Measurements from ENCODE around the gene ABLIM3. TPM values are rescaled to one million over a fixed set of nuclear protein-coding genes. Genes with fewer than 3 reads are reported as not detected.

Gene ABLIM3
- polyA plus RNA-seq, 1 donor from 2014 or later, result 17.7 TPM

DNA sequence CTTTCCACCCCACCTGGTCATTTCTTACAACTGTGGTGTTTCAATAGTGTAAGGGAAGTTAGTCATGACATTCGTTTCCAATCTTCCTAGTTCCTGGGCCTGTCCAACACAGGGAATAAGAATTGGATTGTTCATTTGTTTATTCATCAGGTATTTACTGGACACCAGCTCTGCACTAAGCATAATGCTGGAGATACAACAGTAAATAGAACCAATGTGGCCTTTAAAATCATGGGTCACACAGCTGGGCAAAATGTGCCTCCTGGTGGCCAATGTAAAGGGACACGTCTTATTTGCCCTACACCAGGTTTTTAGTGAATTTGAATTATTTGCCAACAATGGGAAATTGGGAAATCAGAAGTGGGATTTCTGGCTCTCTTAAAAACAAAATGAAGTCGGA is 10.4 kb downstream of the ABLIM3 start:
- no peak overlapping the region for H3K27ac ChIP-seq (ENCODE audit: low read length)
- no peaks in the 10 kb centered on the region for H3F3A ChIP-seq (ENCODE audit: insufficient read depth, low read length, poor library complexity, severe bottlenecking)
- H4K20me1 ChIP-seq (ENCODE audit: insufficient read depth), result no peaks in the 10 kb centered on the region
- H3K9ac ChIP-seq (ENCODE audit: low read length), result no peak overlapping the region
- H3K9me3 ChIP-seq (ENCODE audit: low read length), result no peaks in the 10 kb centered on the region
- no peaks in the 10 kb centered on the region for H3K9me2 ChIP-seq (ENCODE audit: insufficient read depth, low read length)
- no peaks in the 10 kb centered on the region for H3K79me2 ChIP-seq (replicated peaks; ENCODE audit: insufficient read depth, low read length)
- TF ChIP-seq EP300 (conservative IDR thresholded peaks at IDR 0.05; ENCODE audit: poor library complexity, severe bottlenecking) (no peak), TAF1 (IDR thresholded peaks at IDR 0.05; ENCODE audit: low read depth) (no peak), EZH2 (IDR thresholded peaks at IDR 0.05; ENCODE audit: borderline replicate concordance, insufficient read depth, low read length, poor library complexity, severe bottlenecking) (no peak), POLR2AphosphoS5 (IDR thresholded peaks at IDR 0.05) (no peak), MXI1 (conservative IDR thresholded peaks at IDR 0.05; ENCODE audit: poor library complexity, severe bottlenecking) (no peak), RAD21 (conservative IDR thresholded peaks at IDR 0.05) (no peak), REST (IDR thresholded peaks at IDR 0.05; ENCODE audit: borderline replicate concordance) (no peak)
- TF ChIP-seq, protein P1, sequence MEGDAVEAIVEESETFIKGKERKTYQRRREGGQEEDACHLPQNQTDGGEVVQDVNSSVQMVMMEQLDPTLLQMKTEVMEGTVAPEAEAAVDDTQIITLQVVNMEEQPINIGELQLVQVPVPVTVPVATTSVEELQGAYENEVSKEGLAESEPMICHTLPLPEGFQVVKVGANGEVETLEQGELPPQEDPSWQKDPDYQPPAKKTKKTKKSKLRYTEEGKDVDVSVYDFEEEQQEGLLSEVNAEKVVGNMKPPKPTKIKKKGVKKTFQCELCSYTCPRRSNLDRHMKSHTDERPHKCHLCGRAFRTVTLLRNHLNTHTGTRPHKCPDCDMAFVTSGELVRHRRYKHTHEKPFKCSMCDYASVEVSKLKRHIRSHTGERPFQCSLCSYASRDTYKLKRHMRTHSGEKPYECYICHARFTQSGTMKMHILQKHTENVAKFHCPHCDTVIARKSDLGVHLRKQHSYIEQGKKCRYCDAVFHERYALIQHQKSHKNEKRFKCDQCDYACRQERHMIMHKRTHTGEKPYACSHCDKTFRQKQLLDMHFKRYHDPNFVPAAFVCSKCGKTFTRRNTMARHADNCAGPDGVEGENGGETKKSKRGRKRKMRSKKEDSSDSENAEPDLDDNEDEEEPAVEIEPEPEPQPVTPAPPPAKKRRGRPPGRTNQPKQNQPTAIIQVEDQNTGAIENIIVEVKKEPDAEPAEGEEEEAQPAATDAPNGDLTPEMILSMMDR (IDR thresholded peaks at IDR 0.05; ENCODE audit: poor library complexity, severe bottlenecking), result no peak
- H3K27me3 ChIP-seq (ENCODE audit: insufficient read depth, low read depth, low read length), result no peaks in the 10 kb centered on the region
- H3K36me3 ChIP-seq (ENCODE audit: insufficient read depth, low read length), result no peaks in the 10 kb centered on the region
- no peak overlapping the region for H2AFZ ChIP-seq (ENCODE audit: low read depth, low read length)
- H3K4me3 ChIP-seq (ENCODE audit: low read length), result no peak overlapping the region
- H3K4me2 ChIP-seq (ENCODE audit: low read length), result no peak overlapping the region

DNA sequence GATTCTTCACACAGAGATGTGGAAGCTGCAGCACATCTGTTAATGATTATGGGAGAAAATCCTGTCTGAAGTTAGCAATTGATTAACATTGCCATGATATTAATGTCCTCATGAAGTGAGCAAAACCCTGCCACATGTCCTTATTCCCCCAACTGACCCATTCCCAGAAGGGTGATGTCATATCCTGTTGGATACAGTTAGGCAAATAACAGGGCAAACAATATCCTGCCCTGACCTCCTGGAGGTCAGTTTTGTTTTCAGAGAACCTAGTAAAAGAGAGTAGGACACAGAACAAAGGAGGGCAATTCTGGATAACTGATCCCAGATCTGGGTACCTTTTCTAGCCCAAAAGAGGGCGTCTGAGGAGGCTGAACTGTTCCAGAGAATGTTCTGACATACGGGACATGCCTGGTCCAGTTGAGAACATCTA is 11.0 kb downstream of the ABLIM3 start:
- no peak overlapping the region for H3K27ac ChIP-seq (ENCODE audit: low read length)
- H3K9ac ChIP-seq (ENCODE audit: low read length), result no peak overlapping the region
- H3K79me2 ChIP-seq (replicated peaks; ENCODE audit: insufficient read depth, low read length), result no peaks in the 10 kb centered on the region
- H4K20me1 ChIP-seq (ENCODE audit: insufficient read depth), result no peaks in the 10 kb centered on the region
- H3F3A ChIP-seq (ENCODE audit: insufficient read depth, low read length, poor library complexity, severe bottlenecking), result no peaks in the 10 kb centered on the region
- H3K4me2 ChIP-seq (ENCODE audit: low read length), result no peak overlapping the region
- no peaks in the 10 kb centered on the region for H3K9me2 ChIP-seq (ENCODE audit: insufficient read depth, low read length)
- H3K36me3 ChIP-seq (ENCODE audit: insufficient read depth, low read length), result no peaks in the 10 kb centered on the region
- TF ChIP-seq EP300 (conservative IDR thresholded peaks at IDR 0.05; ENCODE audit: poor library complexity, severe bottlenecking) (no peak), POLR2AphosphoS5 (IDR thresholded peaks at IDR 0.05) (no peak), TAF1 (IDR thresholded peaks at IDR 0.05; ENCODE audit: low read depth) (no peak), SMC3 (conservative IDR thresholded peaks at IDR 0.05; ENCODE audit: poor library complexity) (no peak), MXI1 (conservative IDR thresholded peaks at IDR 0.05; ENCODE audit: poor library complexity, severe bottlenecking) (no peak), RAD21 (conservative IDR thresholded peaks at IDR 0.05) (no peak), EZH2 (IDR thresholded peaks at IDR 0.05; ENCODE audit: borderline replicate concordance, insufficient read depth, low read length, poor library complexity, severe bottlenecking) (no peak), REST (IDR thresholded peaks at IDR 0.05; ENCODE audit: borderline replicate concordance) (no peak)
- TF ChIP-seq, protein P1 (IDR thresholded peaks at IDR 0.05; ENCODE audit: poor library complexity, severe bottlenecking), result no peak
- H3K9me3 ChIP-seq (ENCODE audit: low read length), result no peaks in the 10 kb centered on the region
- H3K27me3 ChIP-seq (ENCODE audit: insufficient read depth, low read depth, low read length), result no peaks in the 10 kb centered on the region
- no peak overlapping the region for H3K4me3 ChIP-seq (ENCODE audit: low read length)
- H2AFZ ChIP-seq (ENCODE audit: low read depth, low read length), result no peak overlapping the region
